Tibial nerve (tissue), 4 donors: ENCODE results near the gene RGS2. TPM values are rescaled to one million over a fixed set of nuclear protein-coding genes. Genes with fewer than 3 reads are reported as not detected.

ENCODE experiments used
- DNase-seq, 2 donors: peaks; one replicate each; pipeline ENCODE4 v3.0.0-alpha.2; 2019; ENCODE audit warnings: low spot score in 2 of 2
- H3K27ac ChIP-seq, 4 donors: fragments of 200-600 bp; sonication (generic) in 3 of 4; one replicate each; pipeline ENCODE4 v1.5.1; 2017 to 2019; ENCODE audit warnings: mild to moderate bottlenecking in 1 of 4
- H3K27me3 ChIP-seq, 2 donors: fragments of 200-600 bp; sonication (generic) in 1 of 2; one replicate each; pipeline versions ENCODE4 v1.5.1 to v1.6.0; 2017 to 2019
- H3K36me3 ChIP-seq, 3 donors: fragments of 200-600 bp; sonication (generic); one replicate each; pipeline ENCODE4 v1.5.1; 2018 to 2019
- H3K4me1 ChIP-seq, 4 donors: fragments of 200-600 bp; sonication (generic) in 3 of 4; one replicate each; pipeline ENCODE4 v1.5.1; 2017 to 2019
- H3K4me3 ChIP-seq, 4 donors: fragments of 200-600 bp; sonication (generic) in 3 of 4; one replicate each; pipeline ENCODE4 v1.5.1; 2017 to 2019; ENCODE audit warnings: mild to moderate bottlenecking in 1 of 4, moderate library complexity in 1 of 4
- H3K9me3 ChIP-seq, 4 donors: fragments of 200-600 bp; sonication (generic) in 3 of 4; one replicate each; pipeline ENCODE4 v1.5.1; 2017 to 2019
- CTCF ChIP-seq, 5 experiments: fragments of 200-600 bp in 3 of 5; fragments of 450-650 bp in 2 of 5; sonication (generic) in 3 of 5; IDR thresholded peaks; one replicate each; pipeline ENCODE4 v1.5.1; 2016 to 2019; ENCODE audit warnings: antibody characterized with exemption in 5 of 5, mild to moderate bottlenecking in 3 of 5, moderate library complexity in 2 of 5
- EP300 ChIP-seq, 2 donors: sonication (generic); formaldehyde crosslinking; IDR thresholded peaks; one replicate each; pipeline ENCODE4 v1.6.1; 2017; ENCODE audit warnings: antibody characterized with exemption in 2 of 2, mild to moderate bottlenecking in 1 of 2
- POLR2A ChIP-seq, 2 donors: fragments of 450-650 bp; IDR thresholded peaks; one replicate each; pipeline ENCODE4 v1.6.1; 2017; ENCODE audit warnings: antibody characterized with exemption in 2 of 2, mild to moderate bottlenecking in 2 of 2, moderate library complexity in 2 of 2
- WGBS, 2 donors: methylation state at CpG; one replicate each; pipeline ENCODE4 v1.1.5; 2018; 5-methylcytosine and 5-hydroxymethylcytosine counted together
- total RNA-seq, 4 donors: library from RNA; depleted of rRNA; stranded (reverse); fragments of >200 nt; gene quantifications; one replicate each; pipeline ENCODE4 v1.1.0, GENCODE V29; 2016

RGS2 gene
- 10 to 100 TPM; 15.0 to 38.6 (median 31.1) TPM for total RNA-seq

GRCh38 chr1:192808518-192809306 lies at the start of gene RGS2:
RGS2 (plus strand) TSS chr1:192809039; CDS start chr1:192809072, 33 bp downstream.
- Histone ChIP-seq H3K36me3 (peaks cover 0 to 12% (median 0%) of the 10 kb centered on the region in 3 donors), H3K27me3 (no peaks in the 10 kb centered on the region), H3K4me3 (peak within 1 kb of the TSS; percentile 73 to 88 (median 75)), H3K4me1 (peaks cover 0 to 33% (median 2%) of the 10 kb centered on the region in 4 donors), H3K9me3 (no peaks in the 10 kb centered on the region), H3K27ac (peak within 1 kb of the TSS; percentile 84 to 90 (median 88))
- 1 to 2% methylated on average over 56 to 69 of the region's 72 CpGs for WGBS, 2 donors
- DNase-seq = peak; percentile 82 to 83
- TF ChIP-seq POLR2A (IDR thresholded peaks at IDR 0.05) (peak; percentile 94 to 99), CTCF (IDR thresholded peaks at IDR 0.05) (peak in 4 of 5 experiments; percentile 7 to 31 (median 25)), EP300 (IDR thresholded peaks at IDR 0.05) (peak; percentile 52 to 99)

GRCh38 chr1:192759104-192759503 lies 49.7 kb upstream of the RGS2 start:
- DNase-seq = no peak
- 93% methylated on average over 1 of the region's 1 CpG for WGBS, 2 donors
- Histone ChIP-seq H3K27me3 (no peaks in the 10 kb centered on the region), H3K9me3 (no peaks in the 10 kb centered on the region), H3K4me3 (no peak overlapping the region), H3K27ac (no peak overlapping the region), H3K36me3 (no peaks in the 10 kb centered on the region), H3K4me1 (no peaks in the 10 kb centered on the region)
- TF ChIP-seq CTCF (IDR thresholded peaks at IDR 0.05) (no peak), POLR2A (IDR thresholded peaks at IDR 0.05) (no peak), EP300 (IDR thresholded peaks at IDR 0.05) (no peak)

GRCh38 chr1:192762265-192762664 lies 46.6 kb upstream of the RGS2 start:
- H3K4me1 ChIP-seq = no peaks in the 10 kb centered on the region

GRCh38 chr1:192763243-192763642 lies 45.6 kb upstream of the RGS2 start:
- Histone ChIP-seq H3K4me1 (no peaks in the 10 kb centered on the region), H3K36me3 (no peaks in the 10 kb centered on the region), H3K9me3 (no peaks in the 10 kb centered on the region), H3K4me3 (no peak overlapping the region), H3K27ac (no peak overlapping the region), H3K27me3 (no peaks in the 10 kb centered on the region)
- no peak for DNase-seq
- TF ChIP-seq EP300 (IDR thresholded peaks at IDR 0.05) (no peak), CTCF (IDR thresholded peaks at IDR 0.05) (no peak), POLR2A (IDR thresholded peaks at IDR 0.05) (no peak)

More at GRCh38 chr1:192762265-192762664, 46.6 kb upstream of the RGS2 start:
- no peaks in the 10 kb centered on the region for H3K9me3 ChIP-seq
- no peaks in the 10 kb centered on the region for H3K27me3 ChIP-seq
- WGBS, 2 donors = 92 to 95% methylated on average over 4 of the region's 4 CpGs
- no peak for TF ChIP-seq POLR2A (IDR thresholded peaks at IDR 0.05)
- TF ChIP-seq EP300 (IDR thresholded peaks at IDR 0.05) = no peak
- TF ChIP-seq CTCF (IDR thresholded peaks at IDR 0.05) = no peak
- no peak for DNase-seq
- no peak overlapping the region for H3K27ac ChIP-seq
- H3K36me3 ChIP-seq = no peaks in the 10 kb centered on the region
- H3K4me3 ChIP-seq = no peak overlapping the region

GRCh38 chr1:192763756-192764155 lies 45.1 kb upstream of the RGS2 start:
- Histone ChIP-seq H3K4me3 (no peak overlapping the region), H3K27ac (no peak overlapping the region), H3K36me3 (no peaks in the 10 kb centered on the region), H3K4me1 (no peaks in the 10 kb centered on the region), H3K27me3 (no peaks in the 10 kb centered on the region), H3K9me3 (no peaks in the 10 kb centered on the region)
- 43 to 60% methylated on average over 1 of the region's 1 CpG for WGBS, 2 donors
- no peak for DNase-seq
- TF ChIP-seq EP300 (IDR thresholded peaks at IDR 0.05) = no peak
- no peak for TF ChIP-seq POLR2A (IDR thresholded peaks at IDR 0.05)
- no peak for TF ChIP-seq CTCF (IDR thresholded peaks at IDR 0.05)
